Caco-2 (cell line): ENCODE data around the gene TMEM37. TPM values are rescaled to one million over a fixed set of nuclear protein-coding genes. Genes with fewer than 3 reads are reported as not detected.

Experiments
- BruUV-seq: library from RNA; stranded (reverse); fragments of 400-500 nt; replicated peaks from 2 replicates; lab custom pipeline; 2021; lab: Mats Ljungman, UMichigan
- CTCF ChIA-PET: fragments of 300-600 bp; sonication (Branson Sonifier 250); formaldehyde crosslinking; loops from one replicate; lab custom pipeline; 2022; ENCODE audit warnings: antibody characterized with exemption; lab: Charles Lee
- POLR2A ChIA-PET: fragments of 300-600 bp; sonication (Branson Sonifier 250); formaldehyde crosslinking; loops from one replicate; lab custom pipeline; 2022; ENCODE audit warnings: antibody characterized with exemption; lab: Charles Lee
- DNase-seq, 2 experiments: peaks; one replicate each; pipeline versions ENCODE4 v3.0.0 to v3.0.0-alpha.2; 2020 to 2022
- H3K27me3 ChIP-seq: replicated peaks from 2 replicates; pipeline ENCODE4 v1.6.0; 2011; ENCODE audit warnings: low read length; ENCODE audit not compliant: control insufficient read depth, insufficient read depth
- H3K36me3 ChIP-seq: 2 replicates; pipeline ENCODE4 v1.5.1; 2011; ENCODE audit warnings: low read length; ENCODE audit not compliant: control insufficient read depth, insufficient read depth
- H3K4me1 ChIP-seq: fragments of 250-450 bp; sonication (Bioruptor Pico); 2 replicates; pipeline ENCODE4 v1.5.1; 2020; ENCODE audit warnings: mild to moderate bottlenecking
- H3K4me3 ChIP-seq: 2 replicates; pipeline ENCODE4 v1.5.1; 2011; ENCODE audit warnings: low read depth, mild to moderate bottlenecking, control low read depth, low read length
- H3K9me3 ChIP-seq: fragments of 250-450 bp; sonication (Bioruptor Pico); 2 replicates; pipeline ENCODE4 v1.5.1; 2020; ENCODE audit warnings: mild to moderate bottlenecking, moderate library complexity
- H3K27ac Mint-ChIP-seq: one replicate; pipeline ENCODE4 v1.8.0; 2022; ENCODE audit warnings: mixed read lengths; ENCODE audit not compliant: unreplicated experiment
- H3K27me3 Mint-ChIP-seq: one replicate; pipeline ENCODE4 v1.8.0; 2022; ENCODE audit warnings: mixed read lengths; ENCODE audit not compliant: insufficient read depth, unreplicated experiment
- H3K36me3 Mint-ChIP-seq: one replicate; pipeline ENCODE4 v1.8.0; 2022; ENCODE audit warnings: mild to moderate bottlenecking, mixed read lengths; ENCODE audit not compliant: insufficient read depth, unreplicated experiment
- H3K4me1 Mint-ChIP-seq: one replicate; pipeline ENCODE4 v1.8.0; 2022; ENCODE audit warnings: low read depth, mixed read lengths; ENCODE audit not compliant: unreplicated experiment
- H3K4me3 Mint-ChIP-seq: one replicate; pipeline ENCODE4 v1.8.0; 2022; ENCODE audit warnings: mild to moderate bottlenecking, moderate library complexity, mixed read lengths; ENCODE audit not compliant: unreplicated experiment
- H3K9me3 Mint-ChIP-seq: one replicate; pipeline ENCODE4 v1.8.0; 2022; ENCODE audit warnings: mixed read lengths; ENCODE audit not compliant: unreplicated experiment
- intact Hi-C: fragments of 100-400 bp; cut with micrococcal nuclease; formaldehyde crosslinking; loops from one replicate; pipeline ENCODE4 v1.10.0; 2022; ENCODE audit not compliant: unreplicated experiment
- total RNA-seq: library from RNA; stranded (reverse); gene quantifications from 2 replicates; pipeline ENCODE4 v1.2.3, GENCODE V29; 2022
- TF ChIP-seq, protein P1 (sequence below), 2 experiments: fragments of 200-600 bp in 1 of 2; IDR thresholded peaks; 1 replicate in 1 of 2; 2 replicates in 1 of 2; pipeline versions ENCODE4 v1.5.1 to v1.8.0; 2011 to 2022; ENCODE audit warnings: antibody characterized with exemption in 1 of 2, control low read depth in 1 of 2, inconsistent platforms in 1 of 2, low read depth in 1 of 2, low read length in 1 of 2, mild to moderate bottlenecking in 1 of 2, moderate library complexity in 1 of 2; ENCODE audit not compliant: insufficient read depth in 1 of 2, severe bottlenecking in 1 of 2, unreplicated experiment in 1 of 2

Gene TMEM37
- total RNA-seq, 1 experiment from 2014 or later, result 15.8 TPM

DNA sequence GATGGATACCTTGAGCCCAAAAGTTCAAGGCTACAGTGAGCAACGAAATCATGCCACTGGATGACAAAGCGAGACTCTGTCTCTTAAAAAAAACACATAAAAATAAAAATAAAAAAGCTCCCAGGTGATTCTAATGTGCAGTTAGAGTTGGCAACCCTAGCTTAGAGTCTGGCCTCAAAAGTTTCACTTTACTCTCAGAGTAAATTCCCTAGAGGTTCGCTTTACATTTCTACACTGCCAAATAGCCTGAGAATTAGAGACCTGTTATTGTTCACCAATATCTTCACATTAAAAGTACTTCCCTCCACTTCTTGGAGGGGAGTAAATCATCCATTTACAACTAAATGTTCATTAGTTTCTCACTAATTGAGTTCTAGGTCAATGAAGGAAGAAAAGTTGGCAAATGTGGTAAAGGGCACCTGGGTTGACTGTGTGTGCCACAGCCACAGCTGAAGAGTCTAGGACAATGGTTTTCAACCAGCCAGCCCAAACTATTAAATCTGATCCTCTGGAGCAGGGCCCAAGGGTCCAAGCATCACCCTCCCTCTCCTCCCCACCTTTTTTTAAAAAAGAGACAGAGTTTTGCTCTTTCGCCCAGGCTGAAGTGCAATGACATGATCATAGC, 15.2 kb upstream of the TMEM37 start:
- CTCF ChIA-PET, result interaction anchor here (1.1 kb wide), 1 partner anchor 60 kb away, joined by 4 read pairs; no protein-coding TSS in a partner anchor
- intact Hi-C loops, result no loop called here
- no peaks in the 10 kb centered on the region for H3K4me1 Mint-ChIP-seq
- TF ChIP-seq, protein P1, sequence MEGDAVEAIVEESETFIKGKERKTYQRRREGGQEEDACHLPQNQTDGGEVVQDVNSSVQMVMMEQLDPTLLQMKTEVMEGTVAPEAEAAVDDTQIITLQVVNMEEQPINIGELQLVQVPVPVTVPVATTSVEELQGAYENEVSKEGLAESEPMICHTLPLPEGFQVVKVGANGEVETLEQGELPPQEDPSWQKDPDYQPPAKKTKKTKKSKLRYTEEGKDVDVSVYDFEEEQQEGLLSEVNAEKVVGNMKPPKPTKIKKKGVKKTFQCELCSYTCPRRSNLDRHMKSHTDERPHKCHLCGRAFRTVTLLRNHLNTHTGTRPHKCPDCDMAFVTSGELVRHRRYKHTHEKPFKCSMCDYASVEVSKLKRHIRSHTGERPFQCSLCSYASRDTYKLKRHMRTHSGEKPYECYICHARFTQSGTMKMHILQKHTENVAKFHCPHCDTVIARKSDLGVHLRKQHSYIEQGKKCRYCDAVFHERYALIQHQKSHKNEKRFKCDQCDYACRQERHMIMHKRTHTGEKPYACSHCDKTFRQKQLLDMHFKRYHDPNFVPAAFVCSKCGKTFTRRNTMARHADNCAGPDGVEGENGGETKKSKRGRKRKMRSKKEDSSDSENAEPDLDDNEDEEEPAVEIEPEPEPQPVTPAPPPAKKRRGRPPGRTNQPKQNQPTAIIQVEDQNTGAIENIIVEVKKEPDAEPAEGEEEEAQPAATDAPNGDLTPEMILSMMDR (IDR thresholded peaks at IDR 0.05; ENCODE audit: insufficient read depth in 1 of 2, low read depth in 1 of 2, low read length in 1 of 2, severe bottlenecking in 1 of 2, unreplicated experiment in 1 of 2), result no peak
- H3K4me3 Mint-ChIP-seq, result no peak overlapping the region
- Histone ChIP-seq H3K36me3 (no peaks in the 10 kb centered on the region), H3K9me3 (peaks cover 12% of the 10 kb centered on the region), H3K4me1 (peaks cover 7% of the 10 kb centered on the region), H3K27me3 (no peaks in the 10 kb centered on the region), H3K4me3 (no peak overlapping the region)
- POLR2A ChIA-PET, result no interaction called here
- no peak for DNase-seq
- BruUV-seq, result no TSS peak
- no peaks in the 10 kb centered on the region for H3K27me3 Mint-ChIP-seq
- no peak overlapping the region for H3K27ac Mint-ChIP-seq
- no peaks in the 10 kb centered on the region for H3K36me3 Mint-ChIP-seq
- peaks cover 20% of the 10 kb centered on the region for H3K9me3 Mint-ChIP-seq

DNA sequence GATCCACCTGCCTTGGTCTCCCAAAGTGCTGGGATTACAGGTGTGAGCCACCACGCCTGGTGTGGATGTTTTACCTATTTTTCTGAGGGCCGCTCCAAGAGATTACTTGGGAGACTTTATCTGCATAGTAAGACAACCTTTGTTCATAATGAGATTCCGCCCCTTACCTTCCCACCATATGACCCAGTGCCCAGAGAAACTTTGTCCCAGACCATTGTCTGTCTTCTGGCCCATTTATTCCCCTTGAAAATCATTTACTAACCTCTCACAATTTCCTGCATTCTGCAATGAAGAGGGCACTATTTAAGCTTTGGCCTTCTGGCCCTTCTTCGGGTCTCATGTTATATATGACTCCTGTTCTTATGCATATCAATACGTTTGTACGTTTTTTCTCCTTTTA, 13.7 kb upstream of the TMEM37 start:
- Histone ChIP-seq H3K9me3 (peaks cover 13% of the 10 kb centered on the region), H3K4me3 (no peak overlapping the region), H3K4me1 (peaks cover 7% of the 10 kb centered on the region), H3K27me3 (no peaks in the 10 kb centered on the region), H3K36me3 (no peaks in the 10 kb centered on the region)
- DNase-seq, result peak in 1 of 2 experiments; percentile 9
- POLR2A ChIA-PET, result no interaction called here
- H3K9me3 Mint-ChIP-seq, result peaks cover 28% of the 10 kb centered on the region
- no peaks in the 10 kb centered on the region for H3K36me3 Mint-ChIP-seq
- CTCF ChIA-PET, result no interaction called here
- TF ChIP-seq, protein P1 (IDR thresholded peaks at IDR 0.05; ENCODE audit: insufficient read depth in 1 of 2, low read depth in 1 of 2, low read length in 1 of 2, severe bottlenecking in 1 of 2, unreplicated experiment in 1 of 2), result no peak
- no peak overlapping the region for H3K27ac Mint-ChIP-seq
- no peaks in the 10 kb centered on the region for H3K27me3 Mint-ChIP-seq
- no peaks in the 10 kb centered on the region for H3K4me1 Mint-ChIP-seq
- BruUV-seq, result no TSS peak
- intact Hi-C loops, result no loop called here
- no peak overlapping the region for H3K4me3 Mint-ChIP-seq

DNA sequence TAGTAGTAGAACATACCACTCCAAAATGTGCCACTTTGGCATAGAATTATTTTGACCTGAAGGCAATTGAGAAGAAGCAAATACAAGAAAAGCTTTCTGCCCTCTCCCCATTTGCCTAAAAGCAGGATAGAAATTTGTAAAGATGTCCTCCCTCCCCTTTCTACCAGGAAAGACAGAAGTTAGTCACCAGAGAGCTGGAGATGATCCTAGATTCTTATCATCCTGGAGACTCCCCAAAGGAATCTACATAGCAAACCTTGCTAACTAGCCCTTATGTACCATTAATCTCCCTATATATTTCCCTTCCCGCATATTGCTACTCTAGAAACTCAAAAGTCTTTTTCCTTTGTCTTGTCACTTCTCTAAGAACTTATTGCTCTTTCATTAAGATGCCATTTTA, 12.6 kb upstream of the TMEM37 start:
- Mint-ChIP-seq H3K36me3 (no peaks in the 10 kb centered on the region), H3K27ac (no peak overlapping the region), H3K4me1 (no peaks in the 10 kb centered on the region), H3K9me3 (peaks cover 28% of the 10 kb centered on the region), H3K27me3 (no peaks in the 10 kb centered on the region), H3K4me3 (no peak overlapping the region)
- ChIA-PET CTCF (no interaction called here), POLR2A (no interaction called here)
- Histone ChIP-seq H3K4me1 (peaks cover 7% of the 10 kb centered on the region), H3K9me3 (peaks cover 13% of the 10 kb centered on the region), H3K4me3 (no peak overlapping the region), H3K27me3 (no peaks in the 10 kb centered on the region), H3K36me3 (no peaks in the 10 kb centered on the region)
- intact Hi-C loops, result no loop called here
- no TSS peak for BruUV-seq
- TF ChIP-seq, protein P1 (IDR thresholded peaks at IDR 0.05; ENCODE audit: insufficient read depth in 1 of 2, low read depth in 1 of 2, low read length in 1 of 2, severe bottlenecking in 1 of 2, unreplicated experiment in 1 of 2), result no peak
- DNase-seq, result no peak
